ENCODE measurements around the gene CD9. TPM values are rescaled to one million over a fixed set of nuclear protein-coding genes. Genes with fewer than 3 reads are reported as not detected.

The CD9 gene
- total and polyA plus RNA-seq, 8 donors, result 100 to 512 (median 121) TPM

- DNase-seq (peak in 1 of 4 donors; percentile 74), ATAC-seq (no peak)
- no peak for TF ChIP-seq CTCF (IDR thresholded peaks at IDR 0.05)
- intact Hi-C loops (cut with DNase I), result no loop called here
- H3K36me3 ChIP-seq, result peaks cover 0 to 24% of the 10 kb centered on the region in 2 donors
- no peaks in the 10 kb centered on the region for H3K9me3 ChIP-seq
- no peaks in the 10 kb centered on the region for H3K27me3 ChIP-seq
- no peak overlapping the region for H3K4me3 ChIP-seq
- peak overlapping the region in 1 of 2 donors; percentile 17 for H3K27ac ChIP-seq
- peaks cover 21 to 71% of the 10 kb centered on the region in 2 donors for H3K4me1 ChIP-seq
Observed at GRCh38 chr12:6211421-6211869, 11.2 kb downstream of the CD9 start.

- peaks cover 22 to 70% of the 10 kb centered on the region in 2 donors for H3K4me1 ChIP-seq
- no peaks in the 10 kb centered on the region for H3K27me3 ChIP-seq
- DNase-seq, result no peak
- H3K4me3 ChIP-seq, result no peak overlapping the region
- no peaks in the 10 kb centered on the region for H3K9me3 ChIP-seq
- intact Hi-C loops (cut with DNase I), result no loop called here
- peaks cover 0 to 24% of the 10 kb centered on the region in 2 donors for H3K36me3 ChIP-seq
- no peak overlapping the region for H3K27ac ChIP-seq
- ATAC-seq, result no peak
- no peak for TF ChIP-seq CTCF (IDR thresholded peaks at IDR 0.05)
Observed at GRCh38 chr12:6212086-6212485, 11.9 kb downstream of the CD9 start.

- Histone ChIP-seq H3K4me3 (no peak overlapping the region), H3K27ac (peak overlapping the region; percentile 80 to 81), H3K27me3 (no peaks in the 10 kb centered on the region), H3K4me1 (peaks cover 29 to 66% of the 10 kb centered on the region in 2 donors), H3K9me3 (no peaks in the 10 kb centered on the region), H3K36me3 (peaks cover 0 to 22% of the 10 kb centered on the region in 2 donors)
- no peak for TF ChIP-seq CTCF (IDR thresholded peaks at IDR 0.05)
- intact Hi-C loops (cut with DNase I), result no loop called here
- ATAC-seq (no peak), DNase-seq (no peak)
Observed at GRCh38 chr12:6213969-6214368, 13.8 kb downstream of the CD9 start.

- peaks cover 29 to 61% of the 10 kb centered on the region in 2 donors for H3K4me1 ChIP-seq
- no peak overlapping the region for H3K4me3 ChIP-seq
- ATAC-seq, result no peak
- intact Hi-C loops (cut with DNase I), result no loop called here
- peak overlapping the region; percentile 80 to 81 for H3K27ac ChIP-seq
- TF ChIP-seq CTCF (IDR thresholded peaks at IDR 0.05), result no peak
- no peaks in the 10 kb centered on the region for H3K27me3 ChIP-seq
- H3K9me3 ChIP-seq, result no peaks in the 10 kb centered on the region
- peaks cover 0 to 22% of the 10 kb centered on the region in 2 donors for H3K36me3 ChIP-seq
- DNase-seq, result no peak
Observed at GRCh38 chr12:6214633-6215032, 14.4 kb downstream of the CD9 start.

GRCh38 chr12:6215120-6215807, 15.1 kb downstream of the CD9 start:
- ATAC-seq, result peak; percentile 46
- H3K4me1 ChIP-seq, result peaks cover 29 to 57% of the 10 kb centered on the region in 2 donors

More at GRCh38 chr12:6215120-6215807, 15.1 kb downstream of the CD9 start:
- no peak overlapping the region for H3K4me3 ChIP-seq
- peaks cover 0 to 21% of the 10 kb centered on the region in 2 donors for H3K36me3 ChIP-seq
- no peaks in the 10 kb centered on the region for H3K9me3 ChIP-seq
- H3K27ac ChIP-seq, result peak overlapping the region; percentile 80 to 81
- no peak for TF ChIP-seq CTCF (IDR thresholded peaks at IDR 0.05)
- no peaks in the 10 kb centered on the region for H3K27me3 ChIP-seq
- no peak for DNase-seq
- intact Hi-C loops (cut with DNase I), result no loop called here
